ENCODE results near the gene TMEM183A.

The TMEM183A gene

GRCh38 chr1:202987922-202988583 is 19.1 kb upstream of the TMEM183A start:
- no peak overlapping the region for H3K4me3 ChIP-seq (ENCODE audit: low read depth, low read length)
- no peak for DNase-seq (ENCODE audit: low read depth)
- TF ChIP-seq CTCF (IDR thresholded peaks at IDR 0.05; ENCODE audit: low read depth, low read length, missing control alignments), result no peak

DNA sequence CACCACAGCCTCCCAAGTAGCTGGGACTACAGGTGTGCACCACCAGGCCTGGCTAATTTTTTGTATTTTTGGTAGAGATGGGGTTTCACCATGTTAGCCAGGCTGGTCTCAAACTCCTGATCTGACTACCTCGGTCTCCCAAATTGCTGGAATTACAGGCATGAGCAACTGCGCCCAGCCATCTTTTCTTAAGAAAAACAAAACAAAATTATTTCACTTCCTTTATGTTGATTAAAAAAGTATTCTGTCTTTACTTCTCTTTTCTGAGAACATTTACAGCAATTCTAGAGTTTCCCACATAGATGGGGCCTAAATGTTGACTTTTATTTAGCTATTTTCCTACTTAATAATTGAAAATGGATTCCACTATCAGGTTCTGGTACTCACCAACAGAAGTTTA is 17.3 kb upstream of the TMEM183A start:
- no peak for TF ChIP-seq CTCF (IDR thresholded peaks at IDR 0.05; ENCODE audit: low read depth, low read length, missing control alignments)
- no peak for DNase-seq (ENCODE audit: low read depth)

GRCh38 chr1:202991112-202991511 is 16.1 kb upstream of the TMEM183A start:
- TF ChIP-seq CTCF (IDR thresholded peaks at IDR 0.05; ENCODE audit: low read depth, low read length, missing control alignments), result no peak

More for the DNA sequence above, 17.3 kb upstream of the TMEM183A start:
- no peak overlapping the region for H3K4me3 ChIP-seq (ENCODE audit: low read depth, low read length)

DNA sequence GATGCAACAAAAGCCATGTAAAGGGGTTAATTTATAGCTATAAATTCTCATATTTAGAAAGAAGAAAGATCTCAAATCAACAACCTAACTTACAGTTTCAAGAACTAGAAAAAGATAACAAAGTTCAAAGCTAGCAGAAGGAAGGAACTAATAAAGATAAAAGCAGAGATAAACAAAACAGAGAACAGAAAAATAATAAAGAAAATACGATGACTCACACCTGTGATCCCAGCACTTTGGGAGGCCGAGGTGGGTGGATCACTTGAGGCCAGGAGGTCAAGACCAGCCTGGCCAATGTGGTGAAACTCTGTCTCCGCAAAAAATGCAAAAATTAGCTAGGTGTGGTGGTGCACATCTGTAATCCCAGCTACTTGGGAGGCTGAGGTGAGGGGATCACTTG is 12.4 kb upstream of the TMEM183A start:
- DNase-seq (ENCODE audit: low read depth), result no peak
- no peak overlapping the region for H3K4me3 ChIP-seq (ENCODE audit: low read depth, low read length)
- no peak for TF ChIP-seq CTCF (IDR thresholded peaks at IDR 0.05; ENCODE audit: low read depth, low read length, missing control alignments)

More at GRCh38 chr1:202991112-202991511, 16.1 kb upstream of the TMEM183A start:
- DNase-seq (ENCODE audit: low read depth), result no peak
- no peak overlapping the region for H3K4me3 ChIP-seq (ENCODE audit: low read depth, low read length)

GRCh38 chr1:202998836-202999750 is 8.1 kb upstream of the TMEM183A start:
- TF ChIP-seq CTCF (IDR thresholded peaks at IDR 0.05; ENCODE audit: low read depth, low read length, missing control alignments), result peak; percentile 80
- no peak for DNase-seq (ENCODE audit: low read depth)
- no peak overlapping the region for H3K4me3 ChIP-seq (ENCODE audit: low read depth, low read length)

GRCh38 chr1:203000217-203000944 is 6.8 kb upstream of the TMEM183A start:
- no peak overlapping the region for H3K4me3 ChIP-seq (ENCODE audit: low read depth, low read length)
- no peak for DNase-seq (ENCODE audit: low read depth)
- TF ChIP-seq CTCF (IDR thresholded peaks at IDR 0.05; ENCODE audit: low read depth, low read length, missing control alignments), result no peak
